Measurements from ENCODE around the gene AMZ1.

The AMZ1 gene

GRCh38 chr7:2687881-2688318 lies at the start of gene AMZ1:
TSS of gene AMZ1 (plus strand) at chr7:2688202. CDS start at chr7:2700452, 12,250 bp downstream.
- no peak for DNase-seq

GRCh38 chr7:2638224-2638991 lies 49.6 kb upstream of the AMZ1 start:
- DNase-seq: no peak

- no peak for DNase-seq
Observed at GRCh38 chr7:2639181-2639681, 48.8 kb upstream of the AMZ1 start.

GRCh38 chr7:2639695-2640481 lies 48.1 kb upstream of the AMZ1 start:
- DNase-seq: no peak

- DNase-seq: no peak
Observed at GRCh38 chr7:2640482-2640830, 47.5 kb upstream of the AMZ1 start.

- no peak for DNase-seq
Observed at GRCh38 chr7:2640846-2641316, 47.1 kb upstream of the AMZ1 start.

GRCh38 chr7:2641406-2642393 lies 46.3 kb upstream of the AMZ1 start:
- no peak for DNase-seq

GRCh38 chr7:2643386-2644219 lies 44.4 kb upstream of the AMZ1 start:
- DNase-seq: no peak

- no peak for DNase-seq
Observed at GRCh38 chr7:2644220-2644561, 43.8 kb upstream of the AMZ1 start.

- DNase-seq: no peak
Observed at GRCh38 chr7:2644562-2645273, 43.3 kb upstream of the AMZ1 start.

GRCh38 chr7:2645274-2645868 lies 42.6 kb upstream of the AMZ1 start:
- DNase-seq: no peak

- DNase-seq: no peak
Observed at GRCh38 chr7:2646336-2646679, 41.7 kb upstream of the AMZ1 start.

GRCh38 chr7:2646680-2647571 lies 41.1 kb upstream of the AMZ1 start:
- no peak for DNase-seq

GRCh38 chr7:2647594-2648172 lies 40.3 kb upstream of the AMZ1 start:
- DNase-seq: no peak

GRCh38 chr7:2649139-2649838 lies 38.7 kb upstream of the AMZ1 start:
- no peak for DNase-seq

GRCh38 chr7:2649991-2650390 lies 38.0 kb upstream of the AMZ1 start:
- no peak for DNase-seq

GRCh38 chr7:2650451-2650850 lies 37.6 kb upstream of the AMZ1 start:
- DNase-seq: no peak

- DNase-seq: no peak
Observed at GRCh38 chr7:2651336-2651735, 36.7 kb upstream of the AMZ1 start.
